Forelimb muscle (tissue), 1 donor: Measurements from ENCODE around the gene LRRC31. TPM values are rescaled to one million over a fixed set of nuclear protein-coding genes. Genes with fewer than 3 reads are reported as not detected.

Source experiments
- DNase-seq: peaks from one replicate; pipeline ENCODE4 v3.0.0-alpha.2; 2013; ENCODE audit warnings: low read depth
- polyA plus RNA-seq: library from polyadenylated mRNA; unstranded; fragments of 120-200 nt; gene quantifications from one replicate; pipeline ENCODE4 v1.2.1, GENCODE V29; 2013; ENCODE audit not compliant: insufficient read length

The LRRC31 gene
- polyA plus RNA-seq, 1 donor = not detected

- no peak for DNase-seq
Measured at GRCh38 chr3:169864270-169864669, 5.5 kb downstream of the LRRC31 start.

DNA sequence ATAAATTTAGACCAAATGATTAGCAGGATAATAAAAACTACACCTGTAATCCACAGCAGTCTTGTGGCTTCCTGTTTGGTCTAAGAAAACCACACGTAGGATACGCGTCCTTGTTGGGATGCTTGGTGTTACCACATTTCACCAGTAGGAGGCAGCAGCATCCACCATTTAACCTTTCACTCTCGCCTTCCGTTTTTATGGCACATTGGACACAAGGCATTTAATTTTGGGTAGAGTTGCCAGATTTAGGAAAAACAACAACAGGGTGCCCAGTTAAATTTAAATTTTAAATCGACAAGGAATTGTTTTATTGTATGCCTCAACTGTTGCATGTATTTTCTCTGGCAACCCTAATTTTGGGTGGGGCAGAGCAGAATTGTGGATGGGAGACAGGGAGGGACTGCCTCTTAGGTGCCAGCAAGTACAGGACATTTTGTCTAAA is 6.3 kb downstream of the LRRC31 start:
- DNase-seq = peak; percentile 38

- no peak for DNase-seq
Measured at GRCh38 chr3:169861871-169862270, 7.9 kb downstream of the LRRC31 start.

DNA sequence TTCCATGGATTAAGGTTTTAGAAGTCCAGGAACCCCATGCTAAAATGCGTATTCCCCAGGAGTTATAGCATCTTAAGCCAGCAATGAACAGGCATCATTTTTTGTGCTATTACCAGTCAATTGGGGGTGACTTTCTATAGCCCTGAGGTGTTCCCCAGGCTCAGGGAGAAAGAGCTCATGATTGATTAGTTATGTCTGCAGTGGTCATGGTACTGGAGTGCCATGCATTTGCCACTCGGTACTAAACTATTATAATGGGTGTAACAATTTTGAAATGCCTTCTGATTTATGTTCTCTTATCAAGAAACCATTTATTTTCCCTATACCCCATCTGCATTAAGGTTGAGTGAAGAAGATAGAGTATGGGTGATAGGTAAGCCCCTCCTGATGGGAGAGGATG is 11.9 kb downstream of the LRRC31 start:
- DNase-seq = no peak

- DNase-seq = no peak
Measured at GRCh38 chr3:169855514-169855913, 14.2 kb downstream of the LRRC31 start.

- DNase-seq = no peak
Measured at GRCh38 chr3:169850618-169851017, 19.1 kb downstream of the LRRC31 start.

DNA sequence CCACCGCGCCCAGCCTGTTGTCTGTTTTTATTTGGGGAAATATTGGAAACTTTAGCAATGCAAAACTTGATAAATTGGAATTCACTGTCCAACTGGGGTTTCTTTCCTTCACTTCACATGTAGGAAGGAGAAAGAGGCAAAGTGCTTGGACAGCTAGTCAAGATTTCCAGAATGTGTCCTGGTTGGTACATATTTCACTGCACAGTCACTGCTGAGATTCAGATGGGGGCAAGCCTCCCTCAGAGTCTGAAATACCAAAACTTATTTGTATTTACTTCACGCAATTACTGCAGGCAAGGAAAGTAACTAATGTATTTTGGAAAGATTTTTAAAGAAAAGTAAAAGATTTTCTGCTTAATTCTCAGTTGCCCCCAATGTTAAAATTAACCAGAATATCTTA is 21.0 kb downstream of the LRRC31 start:
- no peak for DNase-seq

DNA sequence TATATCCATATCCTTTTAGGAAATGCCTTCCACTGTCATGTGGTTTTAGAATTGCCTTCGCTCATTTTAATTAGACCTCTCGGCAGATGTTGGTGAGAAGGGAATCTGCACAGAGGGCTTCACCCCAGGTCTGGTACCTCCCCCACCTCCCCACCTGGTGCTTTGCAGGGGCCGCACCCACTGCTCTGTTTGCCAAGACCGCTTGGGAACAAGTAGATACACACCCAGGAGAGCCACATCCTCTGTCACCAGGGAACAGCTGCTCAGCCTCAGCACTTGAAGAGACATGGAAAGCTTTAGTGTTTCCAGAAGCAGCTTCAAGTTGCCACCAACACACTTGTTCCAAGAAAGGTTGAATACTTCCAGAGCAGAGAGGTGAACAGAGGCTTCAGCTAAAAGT is 21.8 kb downstream of the LRRC31 start:
- DNase-seq = no peak

DNA sequence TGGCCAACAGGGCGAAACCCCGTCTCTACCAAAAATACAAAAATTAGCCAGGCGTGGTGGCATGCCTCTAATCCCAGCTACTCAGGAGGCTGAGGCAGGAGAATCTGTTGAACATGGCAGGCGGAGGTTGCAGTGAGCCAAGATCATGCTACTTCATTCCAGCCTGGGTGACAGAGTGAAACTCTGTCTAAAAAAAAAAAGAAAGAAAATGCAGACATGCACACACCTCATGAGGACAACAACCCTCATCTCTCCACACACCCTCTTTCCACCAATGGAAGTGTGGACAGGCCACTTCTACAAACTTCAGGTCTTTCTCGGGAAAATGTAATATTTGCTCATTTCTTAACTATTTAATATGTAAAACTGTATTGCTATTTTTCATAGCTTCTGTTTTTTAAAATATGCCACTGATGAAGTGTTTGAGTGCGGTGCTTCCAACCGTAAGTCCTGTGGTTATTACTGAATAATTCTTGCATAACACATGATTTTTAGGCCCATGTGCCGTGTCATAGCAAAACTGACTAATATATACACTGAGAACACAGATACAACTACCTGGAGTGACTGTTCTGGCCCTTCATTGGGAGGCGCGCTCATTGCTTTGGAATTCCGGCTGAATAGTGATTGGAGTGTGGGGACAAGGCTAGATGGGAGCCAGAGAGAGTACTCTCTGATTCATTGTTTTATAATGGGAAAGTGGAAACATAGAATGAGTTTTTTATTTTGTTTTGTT is 23.1 kb downstream of the LRRC31 start:
- no peak for DNase-seq

GRCh38 chr3:169842960-169843359 is 26.8 kb downstream of the LRRC31 start:
- DNase-seq = no peak

DNA sequence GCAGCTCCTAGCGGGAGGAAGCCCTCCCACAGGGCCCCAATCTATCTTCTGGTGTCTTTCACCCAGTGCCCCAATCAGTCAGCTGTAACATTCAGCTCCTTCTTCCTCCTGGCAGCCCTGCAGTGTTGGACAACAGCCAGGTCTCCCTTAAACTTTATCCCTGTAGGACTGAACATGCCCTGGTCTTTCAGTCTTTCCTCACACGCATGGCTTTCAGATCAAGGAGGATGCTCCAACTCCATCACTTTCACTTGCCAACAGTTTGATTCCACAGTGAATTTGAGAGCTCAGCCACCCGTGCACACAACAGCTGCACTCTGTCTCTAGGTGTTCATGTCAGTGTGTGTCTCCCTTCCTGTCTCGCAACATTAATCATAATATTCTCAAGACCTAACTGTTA is 28.6 kb downstream of the LRRC31 start:
- no peak for DNase-seq

- no peak for DNase-seq
Measured at GRCh38 chr3:169838511-169839030, 31.2 kb downstream of the LRRC31 start.

- no peak for DNase-seq
Measured at GRCh38 chr3:169836942-169837275, 32.8 kb downstream of the LRRC31 start.

DNA sequence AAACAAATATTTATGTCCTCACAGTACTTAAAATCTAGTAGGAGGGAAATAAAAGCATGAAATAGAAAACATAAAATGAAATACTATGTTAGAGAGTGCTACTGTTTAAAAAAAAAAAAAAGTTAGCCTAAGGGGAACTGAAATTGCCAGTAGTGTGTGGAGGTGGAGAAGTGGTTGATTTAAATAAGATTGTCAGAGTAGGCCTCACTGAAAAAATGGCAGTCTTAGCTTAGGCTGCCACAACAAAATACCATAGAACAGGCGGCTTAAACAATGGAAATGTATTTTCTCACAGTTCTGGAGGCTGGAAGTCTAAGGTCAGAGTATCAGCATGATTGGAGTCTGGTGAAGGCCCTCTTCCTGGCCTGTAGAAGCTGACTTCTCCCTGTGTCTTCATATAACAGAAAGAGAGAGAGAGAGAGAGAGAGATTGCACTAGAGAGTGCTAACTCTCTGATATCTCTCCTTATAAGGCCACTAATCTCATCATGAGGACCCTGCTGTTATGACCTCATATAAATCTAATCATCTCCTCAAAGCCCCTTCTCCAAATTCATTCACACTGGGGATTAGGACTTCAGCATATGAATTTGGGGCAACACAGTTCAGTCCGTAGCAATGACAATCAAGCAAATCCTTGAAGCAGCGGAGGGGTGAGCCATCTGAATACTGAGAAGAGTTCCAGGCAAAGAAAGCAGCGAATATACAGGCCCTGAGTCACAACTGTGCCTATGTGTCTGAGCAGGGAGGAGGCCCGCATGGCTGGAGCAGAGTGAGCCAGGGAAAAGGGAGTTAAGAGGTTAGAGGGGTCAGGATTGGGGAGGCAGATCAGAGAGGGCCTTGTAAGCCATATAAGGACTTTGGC is 33.4 kb downstream of the LRRC31 start:
- no peak for DNase-seq

GRCh38 chr3:169835533-169835932 is 34.2 kb downstream of the LRRC31 start:
- DNase-seq = no peak

DNA sequence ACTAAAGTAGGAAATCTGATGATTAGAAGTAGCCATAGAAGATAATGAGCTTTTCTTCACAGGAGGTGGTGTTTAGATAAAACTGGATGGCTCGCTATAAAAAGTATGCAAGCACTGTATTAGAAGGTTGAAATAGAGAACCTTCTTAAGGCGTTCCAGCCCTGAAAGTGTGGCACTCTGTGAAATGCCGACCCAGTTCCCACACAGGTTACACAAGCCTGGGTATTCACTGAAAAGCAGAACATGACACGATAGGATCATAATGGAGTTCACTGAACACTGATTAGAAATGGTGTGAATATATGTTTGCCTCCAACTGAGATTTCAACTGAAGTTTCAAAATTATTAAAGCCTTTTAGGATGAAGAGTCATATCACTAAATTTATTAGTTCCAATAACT is 42.0 kb downstream of the LRRC31 start:
- DNase-seq = no peak

GRCh38 chr3:169825316-169825715 is 44.4 kb downstream of the LRRC31 start:
- DNase-seq = no peak

- DNase-seq = no peak
Measured at GRCh38 chr3:169822983-169823382, 46.8 kb downstream of the LRRC31 start.

DNA sequence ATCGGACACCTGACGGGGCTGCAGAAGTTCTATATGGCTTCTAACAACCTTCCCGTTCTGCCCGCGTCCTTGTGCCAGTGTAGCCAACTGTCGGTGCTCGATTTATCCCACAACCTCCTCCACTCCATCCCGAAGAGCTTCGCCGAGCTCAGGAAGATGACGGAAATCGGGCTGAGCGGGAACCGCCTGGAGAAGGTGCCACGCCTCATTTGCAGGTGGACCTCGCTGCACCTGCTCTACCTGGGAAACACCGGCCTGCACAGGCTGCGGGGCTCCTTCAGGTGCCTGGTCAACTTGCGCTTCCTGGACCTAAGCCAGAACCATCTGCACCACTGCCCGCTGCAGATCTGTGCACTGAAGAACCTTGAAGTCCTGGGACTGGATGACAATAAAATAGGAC is 47.2 kb downstream of the LRRC31 start:
- DNase-seq = no peak

DNA sequence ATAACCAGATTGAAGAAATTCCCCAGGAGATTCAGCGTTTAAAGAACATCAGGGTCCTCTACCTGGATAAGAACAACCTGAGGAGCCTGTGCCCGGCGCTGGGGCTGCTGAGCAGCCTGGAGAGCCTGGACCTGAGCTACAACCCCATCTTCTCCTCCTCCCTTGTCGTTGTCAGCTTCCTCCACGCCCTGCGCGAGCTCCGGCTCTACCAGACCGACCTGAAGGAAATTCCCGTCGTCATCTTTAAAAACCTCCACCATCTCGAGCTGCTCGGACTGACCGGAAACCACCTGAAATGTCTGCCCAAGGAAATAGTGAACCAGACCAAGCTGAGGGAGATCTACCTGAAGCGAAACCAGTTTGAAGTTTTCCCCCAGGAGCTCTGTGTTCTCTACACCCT is 47.6 kb downstream of the LRRC31 start:
- no peak for DNase-seq

- no peak for DNase-seq
Measured at GRCh38 chr3:169818316-169818715, 51.4 kb downstream of the LRRC31 start.

DNA sequence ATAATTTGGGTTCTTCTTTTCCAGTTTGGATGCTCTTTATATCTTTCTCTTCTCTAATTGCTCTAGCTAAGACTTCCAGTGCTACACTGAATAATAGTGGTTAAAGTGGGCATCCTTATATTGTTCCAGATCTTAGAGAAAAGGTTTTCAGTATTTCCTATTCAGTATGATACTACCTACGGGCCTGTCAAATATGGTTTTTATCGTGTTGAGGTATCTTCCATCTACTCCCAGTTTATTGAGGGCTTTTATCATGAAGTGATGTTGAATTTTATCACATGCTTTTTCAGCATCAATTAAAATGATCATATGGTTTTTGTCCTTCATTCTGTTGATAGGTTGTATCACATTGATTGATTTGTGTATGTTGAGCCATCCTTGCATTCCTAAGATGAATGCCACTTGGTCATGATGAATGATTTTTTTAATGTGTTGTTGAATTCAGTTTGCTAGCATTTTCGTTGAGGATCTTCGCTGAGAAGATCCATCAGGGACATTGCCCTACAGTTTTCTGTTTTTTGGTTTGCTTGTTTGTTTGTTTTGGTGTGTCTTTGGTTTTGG is 54.1 kb downstream of the LRRC31 start:
- no peak for DNase-seq
